ENCODE results near the gene GPHN.
A peak's percentile ranks its signal among the peaks of the same experiment; 100 is the strongest.

GPHN gene

DNA sequence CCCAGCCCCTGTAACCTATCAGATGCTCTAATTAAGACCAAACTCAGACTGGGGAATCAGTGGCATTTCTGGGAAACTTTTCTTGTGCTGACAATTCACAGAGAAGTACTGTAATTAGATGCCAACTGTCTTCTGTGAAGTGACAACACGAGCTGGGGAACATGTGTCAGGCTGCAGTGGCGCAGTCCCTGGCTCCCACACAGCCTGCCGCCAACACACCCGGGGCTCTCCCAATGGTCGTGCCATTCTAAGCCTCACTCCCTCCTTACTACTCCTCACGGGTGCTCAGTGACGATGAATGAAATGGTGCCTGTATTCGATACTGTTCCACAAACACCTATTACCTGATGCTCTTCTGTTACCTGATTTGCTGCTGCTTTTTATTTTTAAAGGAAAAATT is 699.9 kb downstream of the GPHN start:
- TF ChIP-seq, protein P1, sequence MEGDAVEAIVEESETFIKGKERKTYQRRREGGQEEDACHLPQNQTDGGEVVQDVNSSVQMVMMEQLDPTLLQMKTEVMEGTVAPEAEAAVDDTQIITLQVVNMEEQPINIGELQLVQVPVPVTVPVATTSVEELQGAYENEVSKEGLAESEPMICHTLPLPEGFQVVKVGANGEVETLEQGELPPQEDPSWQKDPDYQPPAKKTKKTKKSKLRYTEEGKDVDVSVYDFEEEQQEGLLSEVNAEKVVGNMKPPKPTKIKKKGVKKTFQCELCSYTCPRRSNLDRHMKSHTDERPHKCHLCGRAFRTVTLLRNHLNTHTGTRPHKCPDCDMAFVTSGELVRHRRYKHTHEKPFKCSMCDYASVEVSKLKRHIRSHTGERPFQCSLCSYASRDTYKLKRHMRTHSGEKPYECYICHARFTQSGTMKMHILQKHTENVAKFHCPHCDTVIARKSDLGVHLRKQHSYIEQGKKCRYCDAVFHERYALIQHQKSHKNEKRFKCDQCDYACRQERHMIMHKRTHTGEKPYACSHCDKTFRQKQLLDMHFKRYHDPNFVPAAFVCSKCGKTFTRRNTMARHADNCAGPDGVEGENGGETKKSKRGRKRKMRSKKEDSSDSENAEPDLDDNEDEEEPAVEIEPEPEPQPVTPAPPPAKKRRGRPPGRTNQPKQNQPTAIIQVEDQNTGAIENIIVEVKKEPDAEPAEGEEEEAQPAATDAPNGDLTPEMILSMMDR (conservative IDR thresholded peaks at IDR 0.05; ENCODE audit: low read depth, low read length), result no peak
- no peak for DNase-seq (ENCODE audit: low read depth)
- no peak overlapping the region for H3K4me3 ChIP-seq (ENCODE audit: low read length)

DNA sequence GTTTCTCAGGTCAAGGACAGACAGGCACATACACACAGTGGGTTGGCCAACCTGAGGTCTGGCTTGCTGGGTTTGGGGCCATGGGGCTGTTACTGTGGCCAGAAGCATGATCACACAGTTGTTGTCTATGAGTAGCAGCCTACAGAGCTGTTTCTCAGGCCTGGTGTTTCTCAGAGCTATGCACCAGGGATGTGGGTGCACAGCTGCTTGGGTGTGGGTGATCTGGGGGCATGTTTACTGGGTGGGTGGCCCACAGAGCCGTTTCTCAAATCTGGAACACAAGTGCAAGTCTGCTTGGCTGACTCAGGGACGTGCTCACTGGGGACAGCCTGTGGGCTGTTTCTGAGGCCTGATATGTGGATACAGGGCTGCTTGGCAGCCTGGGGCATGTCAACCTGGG is 710.2 kb downstream of the GPHN start:
- no peak for DNase-seq (ENCODE audit: low read depth)
- H3K4me3 ChIP-seq (ENCODE audit: low read length), result no peak overlapping the region
- TF ChIP-seq, protein P1 (conservative IDR thresholded peaks at IDR 0.05; ENCODE audit: low read depth, low read length), result no peak

DNA sequence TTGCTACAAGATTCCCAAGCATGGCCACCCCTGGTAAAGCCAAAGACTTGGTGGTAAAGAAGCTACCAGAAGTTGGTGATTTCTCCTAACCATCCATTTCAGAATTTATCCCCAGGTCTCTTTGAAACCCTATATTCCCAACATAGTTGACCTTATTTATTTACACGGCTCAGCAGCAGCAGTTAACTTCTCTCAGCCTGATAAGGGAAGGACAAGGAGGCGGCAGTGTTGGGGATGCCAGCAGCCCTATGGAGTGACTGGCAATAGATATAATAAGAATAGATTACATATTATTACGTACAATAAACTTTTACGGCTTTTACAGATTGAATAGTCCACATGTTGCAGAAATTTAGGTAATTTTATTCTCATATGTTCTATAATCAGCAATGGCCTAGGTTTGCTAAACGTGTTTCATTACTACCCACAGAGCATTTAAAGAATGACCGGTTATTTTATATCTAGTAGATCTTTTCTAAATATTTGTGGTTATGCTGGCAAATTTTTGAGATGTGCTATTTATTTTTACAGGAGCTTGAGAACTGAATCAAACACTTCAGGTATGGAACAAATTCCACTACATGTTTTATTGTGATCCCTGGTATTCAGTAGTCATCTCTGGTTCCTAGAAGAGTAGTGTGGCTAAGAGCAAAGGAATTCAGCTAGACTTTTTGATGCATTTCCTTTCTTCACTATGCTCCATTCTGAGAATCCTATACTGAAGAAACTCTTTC is 713.5 kb downstream of the GPHN start:
- DNase-seq (ENCODE audit: low read depth), result peak; percentile 29
- H3K4me3 ChIP-seq (ENCODE audit: low read length), result no peak overlapping the region
- TF ChIP-seq, protein P1 (conservative IDR thresholded peaks at IDR 0.05; ENCODE audit: low read depth, low read length), result no peak

DNA sequence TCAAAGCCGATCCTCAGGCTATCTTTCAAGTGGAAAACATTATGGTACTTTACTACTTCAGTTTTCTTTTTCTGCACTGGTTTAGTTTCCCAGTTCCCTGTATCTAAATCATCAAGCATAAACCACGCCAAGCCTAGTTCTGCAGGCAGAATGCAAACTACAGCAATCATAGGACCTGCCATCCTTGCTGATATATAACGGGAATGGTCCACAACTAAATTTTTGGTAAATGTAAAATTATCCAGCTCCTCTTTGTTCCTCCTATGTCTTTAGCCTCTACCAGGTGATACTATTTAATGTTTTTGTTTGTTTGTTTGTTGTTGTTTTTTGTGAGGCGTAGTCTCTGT is 714.0 kb downstream of the GPHN start:
- TF ChIP-seq, protein P1 (conservative IDR thresholded peaks at IDR 0.05; ENCODE audit: low read depth, low read length), result no peak
- H3K4me3 ChIP-seq (ENCODE audit: low read length), result no peak overlapping the region
- DNase-seq (ENCODE audit: low read depth), result no peak

DNA sequence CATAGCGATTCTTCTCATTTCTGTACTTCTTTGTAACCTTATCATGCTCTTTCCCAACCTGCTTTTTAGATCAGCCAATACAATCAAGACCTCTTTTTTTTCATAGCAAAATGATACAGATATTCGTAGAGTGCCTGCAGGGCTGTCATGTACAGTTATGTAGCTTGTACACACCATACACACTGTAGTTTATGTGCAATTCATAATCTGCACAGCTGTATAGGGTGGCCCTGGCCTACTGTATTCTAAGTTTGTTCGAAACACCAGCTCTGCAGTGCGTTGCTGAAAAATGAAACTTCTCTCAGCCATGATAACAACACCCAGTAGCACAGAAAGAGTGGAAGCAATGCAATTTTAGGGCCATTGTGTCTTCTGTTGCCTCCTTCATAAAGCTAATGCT is 717.6 kb downstream of the GPHN start:
- H3K4me3 ChIP-seq (ENCODE audit: low read length), result no peak overlapping the region
- TF ChIP-seq, protein P1 (conservative IDR thresholded peaks at IDR 0.05; ENCODE audit: low read depth, low read length), result no peak
- DNase-seq (ENCODE audit: low read depth), result no peak

DNA sequence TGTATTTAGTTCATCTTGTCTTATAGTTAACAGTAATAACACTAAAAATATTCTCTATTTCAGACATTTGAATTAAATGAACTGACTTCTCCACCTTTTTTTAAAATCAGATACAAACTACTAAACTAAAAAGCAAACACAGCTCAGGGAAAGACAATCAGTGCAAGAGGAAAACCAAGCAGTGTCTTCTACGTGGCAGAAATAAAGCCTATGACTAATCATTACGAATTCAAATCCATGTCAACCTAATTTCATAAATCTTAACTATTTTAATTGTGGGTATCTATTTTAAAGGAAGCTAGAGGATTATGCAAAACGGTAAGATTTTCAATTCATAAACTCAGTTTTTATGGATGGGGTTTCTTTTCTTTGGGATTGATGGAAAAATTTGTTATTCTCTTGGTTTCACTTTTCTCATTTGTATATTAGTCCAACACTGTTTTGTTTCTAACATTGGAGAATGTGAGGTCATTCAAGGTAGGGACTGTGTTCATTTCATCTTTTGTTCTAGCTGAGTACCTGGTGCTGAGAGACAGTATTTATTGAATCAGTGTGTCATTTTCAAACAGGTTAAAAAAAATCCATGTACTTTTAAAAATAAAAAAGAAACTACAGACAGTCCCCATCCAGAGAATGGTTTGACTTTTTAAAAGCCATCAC is 720.5 kb downstream of the GPHN start:
- no peak overlapping the region for H3K4me3 ChIP-seq (ENCODE audit: low read length)
- TF ChIP-seq, protein P1 (conservative IDR thresholded peaks at IDR 0.05; ENCODE audit: low read depth, low read length), result no peak
- DNase-seq (ENCODE audit: low read depth), result no peak

Data from retinal pigment epithelial cell (primary cell).